ENCODE results near the gene CCL25. TPM values are rescaled to one million over a fixed set of nuclear protein-coding genes. Genes with fewer than 3 reads are reported as not detected.

CCL25 gene
- total RNA-seq, 1 donor from 2014 or later: not detected

- TF ChIP-seq, protein P1, sequence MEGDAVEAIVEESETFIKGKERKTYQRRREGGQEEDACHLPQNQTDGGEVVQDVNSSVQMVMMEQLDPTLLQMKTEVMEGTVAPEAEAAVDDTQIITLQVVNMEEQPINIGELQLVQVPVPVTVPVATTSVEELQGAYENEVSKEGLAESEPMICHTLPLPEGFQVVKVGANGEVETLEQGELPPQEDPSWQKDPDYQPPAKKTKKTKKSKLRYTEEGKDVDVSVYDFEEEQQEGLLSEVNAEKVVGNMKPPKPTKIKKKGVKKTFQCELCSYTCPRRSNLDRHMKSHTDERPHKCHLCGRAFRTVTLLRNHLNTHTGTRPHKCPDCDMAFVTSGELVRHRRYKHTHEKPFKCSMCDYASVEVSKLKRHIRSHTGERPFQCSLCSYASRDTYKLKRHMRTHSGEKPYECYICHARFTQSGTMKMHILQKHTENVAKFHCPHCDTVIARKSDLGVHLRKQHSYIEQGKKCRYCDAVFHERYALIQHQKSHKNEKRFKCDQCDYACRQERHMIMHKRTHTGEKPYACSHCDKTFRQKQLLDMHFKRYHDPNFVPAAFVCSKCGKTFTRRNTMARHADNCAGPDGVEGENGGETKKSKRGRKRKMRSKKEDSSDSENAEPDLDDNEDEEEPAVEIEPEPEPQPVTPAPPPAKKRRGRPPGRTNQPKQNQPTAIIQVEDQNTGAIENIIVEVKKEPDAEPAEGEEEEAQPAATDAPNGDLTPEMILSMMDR (IDR thresholded peaks at IDR 0.05; ENCODE audit: insufficient read depth, low read length, severe bottlenecking): no peak
- FAIRE-seq (no peak), DNase-seq (ENCODE audit: low read depth) (no peak)
- H3K36me3 ChIP-seq (ENCODE audit: control insufficient read depth, insufficient read depth, low read length): no peaks in the 10 kb centered on the region
- H3K27me3 ChIP-seq (ENCODE audit: control insufficient read depth, insufficient read depth, low read length): no peaks in the 10 kb centered on the region
- H3K4me3 ChIP-seq (ENCODE audit: low read depth, low read length): no peak overlapping the region
These were observed 54.8 kb downstream of the CCL25 start for GRCh38 chr19:8107301-8107903.

DNA sequence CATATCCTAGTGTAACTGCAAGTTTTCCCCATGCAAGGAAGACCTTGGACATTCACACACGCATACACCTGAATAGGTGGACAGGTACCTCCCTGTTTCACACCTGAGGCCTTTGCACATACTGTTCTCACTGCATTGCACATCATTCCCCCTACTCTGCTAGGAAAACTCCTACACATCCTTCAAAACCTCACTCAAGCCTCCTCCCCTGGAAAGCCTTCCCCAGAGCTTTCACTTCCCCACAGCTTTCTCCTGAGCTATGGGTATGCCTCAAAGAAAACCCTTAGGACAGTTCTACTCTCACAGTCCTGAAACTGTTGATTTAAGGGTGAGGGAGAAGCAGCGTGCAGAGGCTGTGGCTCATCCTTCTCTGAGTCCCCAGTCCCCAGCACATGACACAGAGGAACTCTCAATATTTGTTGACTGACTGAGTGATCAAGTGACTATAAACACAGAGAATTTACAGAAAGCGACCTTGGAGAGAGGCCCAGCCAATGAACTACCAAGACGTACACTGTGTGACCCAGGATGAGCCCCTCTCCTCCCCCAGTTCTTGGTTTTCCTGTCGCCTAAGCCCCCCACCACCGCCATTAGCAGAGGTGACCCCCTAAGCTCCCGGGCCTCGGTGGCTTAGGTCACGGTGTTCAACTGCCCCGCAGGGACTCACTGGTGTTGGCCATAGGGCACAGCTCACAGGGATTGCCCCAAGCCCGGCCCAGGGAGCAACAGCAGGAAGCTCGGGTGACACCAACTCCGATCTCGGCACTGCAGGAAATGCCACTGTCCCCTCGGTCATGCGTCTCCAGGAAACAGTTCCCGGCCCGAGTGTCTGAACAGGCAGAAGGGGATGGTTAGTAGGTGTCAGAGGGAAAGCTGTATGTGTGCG lies 56.2 kb downstream of the CCL25 start:
- DNase-seq (ENCODE audit: low read depth) (no peak), FAIRE-seq (peak; percentile 86)
- no peak overlapping the region for H3K4me3 ChIP-seq (ENCODE audit: low read depth, low read length)
- no peaks in the 10 kb centered on the region for H3K36me3 ChIP-seq (ENCODE audit: control insufficient read depth, insufficient read depth, low read length)
- TF ChIP-seq, protein P1 (IDR thresholded peaks at IDR 0.05; ENCODE audit: insufficient read depth, low read length, severe bottlenecking): no peak
- H3K27me3 ChIP-seq (ENCODE audit: control insufficient read depth, insufficient read depth, low read length): no peaks in the 10 kb centered on the region

DNA sequence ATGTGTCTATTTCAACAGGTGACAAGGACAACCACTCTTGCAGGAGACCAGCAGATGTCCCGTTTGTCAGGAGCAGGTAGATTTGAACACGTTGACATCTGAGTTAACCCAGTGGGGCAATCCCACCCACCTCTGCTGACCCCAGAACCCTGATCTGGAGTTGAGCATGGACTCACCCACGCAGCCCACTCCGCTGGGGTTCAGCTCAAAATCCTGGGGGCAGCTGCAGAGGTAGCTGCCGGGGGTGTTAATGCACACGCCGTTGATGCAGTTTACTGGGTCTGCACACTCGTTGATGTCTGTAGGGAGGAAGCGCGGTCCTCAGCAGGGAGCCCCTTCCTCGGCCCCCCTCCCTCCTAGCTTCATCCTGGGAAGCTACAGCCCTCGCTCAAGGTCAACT lies 56.9 kb downstream of the CCL25 start:
- Histone ChIP-seq H3K27me3 (ENCODE audit: control insufficient read depth, insufficient read depth, low read length) (no peaks in the 10 kb centered on the region), H3K4me3 (ENCODE audit: low read depth, low read length) (no peak overlapping the region), H3K36me3 (ENCODE audit: control insufficient read depth, insufficient read depth, low read length) (no peaks in the 10 kb centered on the region)
- FAIRE-seq: no peak
- TF ChIP-seq, protein P1 (IDR thresholded peaks at IDR 0.05; ENCODE audit: insufficient read depth, low read length, severe bottlenecking): no peak
- DNase-seq (ENCODE audit: low read depth): no peak

DNA sequence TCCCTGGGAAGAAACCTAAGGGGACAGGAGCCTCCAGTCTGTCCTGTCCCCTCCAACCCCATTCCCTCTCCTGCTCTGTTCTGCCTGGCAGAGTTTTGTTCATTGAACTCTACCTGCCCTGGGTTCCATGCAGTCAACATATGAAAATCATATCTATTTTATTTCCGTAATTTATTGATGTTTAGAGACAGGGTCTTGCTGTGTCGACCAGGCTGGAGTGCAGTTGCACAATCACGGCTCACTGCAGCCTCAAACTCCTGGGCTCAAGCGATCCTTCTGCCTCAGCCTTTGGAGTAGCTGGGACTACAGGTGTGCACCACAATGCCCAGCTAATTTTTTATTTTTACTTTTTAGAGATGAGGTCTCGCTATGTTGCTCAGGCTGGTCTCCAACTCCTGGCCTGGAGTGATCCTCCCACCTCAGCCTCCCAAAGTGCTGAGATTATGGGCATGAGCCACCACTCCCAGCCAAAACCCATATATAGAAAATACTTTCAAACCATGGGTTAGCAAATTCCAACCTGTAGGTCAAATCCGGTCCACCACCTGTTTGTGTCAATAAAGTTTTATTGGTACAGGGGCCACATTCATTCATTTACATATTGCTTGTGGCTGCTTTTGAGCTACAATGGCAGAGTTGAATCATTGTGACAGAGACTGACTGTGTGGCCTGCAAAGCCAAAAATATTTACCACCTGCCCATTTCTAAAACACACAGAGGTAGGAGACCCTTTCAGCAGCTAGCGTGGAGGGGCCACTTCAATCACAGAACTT lies 57.5 kb downstream of the CCL25 start:
- Histone ChIP-seq H3K27me3 (ENCODE audit: control insufficient read depth, insufficient read depth, low read length) (no peaks in the 10 kb centered on the region), H3K36me3 (ENCODE audit: control insufficient read depth, insufficient read depth, low read length) (no peaks in the 10 kb centered on the region), H3K4me3 (ENCODE audit: low read depth, low read length) (no peak overlapping the region)
- DNase-seq (ENCODE audit: low read depth) (no peak), FAIRE-seq (no peak)
- TF ChIP-seq, protein P1 (IDR thresholded peaks at IDR 0.05; ENCODE audit: insufficient read depth, low read length, severe bottlenecking): no peak

GRCh38 chr19:8110931-8111330 lies 58.4 kb downstream of the CCL25 start:
- H3K36me3 ChIP-seq (ENCODE audit: control insufficient read depth, insufficient read depth, low read length): no peaks in the 10 kb centered on the region
- DNase-seq (ENCODE audit: low read depth) (no peak), FAIRE-seq (no peak)
- no peaks in the 10 kb centered on the region for H3K27me3 ChIP-seq (ENCODE audit: control insufficient read depth, insufficient read depth, low read length)
- TF ChIP-seq, protein P1 (IDR thresholded peaks at IDR 0.05; ENCODE audit: insufficient read depth, low read length, severe bottlenecking): no peak
- H3K4me3 ChIP-seq (ENCODE audit: low read depth, low read length): no peak overlapping the region

Data from bronchial epithelial cell (primary cell).